DND-41 (cell line): ENCODE results near the gene SELENON.
A peak's percentile ranks its signal among the peaks of the same experiment; 100 is the strongest.

Experiments used
- ATAC-seq: fragments of 200-7000 bp; cut with Tn5 transposase; 3 replicates; pipeline ENCODE4 v1.9.1; 2021; ENCODE audit warnings: low read depth; ENCODE audit not compliant: insufficient read depth
- DNase-seq: peaks from one replicate; pipeline ENCODE4 v3.0.0-alpha.2; 2020
- H2AFZ ChIP-seq: 2 replicates; pipeline ENCODE4 v1.6.0; 2012; ENCODE audit warnings: low read depth, low read length
- H3K27ac ChIP-seq: 2 replicates; pipeline ENCODE4 v1.5.1; 2012; ENCODE audit warnings: low read length, inconsistent platforms
- H3K27me3 ChIP-seq: fragments of 200-600 bp; sonication (generic); 2 replicates; pipeline ENCODE4 v1.6.0; 2012; ENCODE audit warnings: low read length, mild to moderate bottlenecking, inconsistent platforms; ENCODE audit not compliant: insufficient read depth, poor library complexity
- H3K36me3 ChIP-seq: 2 replicates; pipeline ENCODE4 v1.5.1; 2012; ENCODE audit warnings: low read length, inconsistent platforms; ENCODE audit not compliant: insufficient read depth
- H3K4me1 ChIP-seq: 2 replicates; pipeline ENCODE4 v1.5.1; 2012; ENCODE audit warnings: mild to moderate bottlenecking, low read length; ENCODE audit not compliant: insufficient read depth
- H3K4me2 ChIP-seq: 2 replicates; pipeline ENCODE4 v1.6.0; 2012; ENCODE audit warnings: mild to moderate bottlenecking, moderate library complexity, low read length, inconsistent platforms; ENCODE audit not compliant: insufficient read depth
- H3K4me3 ChIP-seq, 2 experiments: fragments of 200-600 bp in 1 of 2; shearing (Covaris generic) in 1 of 2; 2 replicates each; pipeline ENCODE4 v1.5.1; 2012 to 2016; ENCODE audit warnings: inconsistent platforms in 2 of 2, low read length in 2 of 2, mild to moderate bottlenecking in 2 of 2, low read depth in 1 of 2, moderate library complexity in 1 of 2
- H3K79me2 ChIP-seq: 2 replicates; pipeline ENCODE4 v1.6.0; 2012; ENCODE audit warnings: low read length, inconsistent platforms; ENCODE audit not compliant: insufficient read depth
- H3K9ac ChIP-seq: 2 replicates; pipeline ENCODE4 v1.6.0; 2012; ENCODE audit warnings: low read depth, mild to moderate bottlenecking, inconsistent platforms, low read length, moderate library complexity
- H3K9me3 ChIP-seq: 2 replicates; pipeline ENCODE4 v1.5.1; 2012; ENCODE audit warnings: low read length, moderate library complexity, mild to moderate bottlenecking, inconsistent platforms; ENCODE audit not compliant: insufficient read depth, severe bottlenecking
- H4K20me1 ChIP-seq: 2 replicates; pipeline ENCODE4 v1.6.0; 2012; ENCODE audit warnings: low read length; ENCODE audit not compliant: insufficient read depth
- CTCF ChIP-seq: IDR thresholded peaks from 2 replicates; pipeline ENCODE4 v1.5.1; 2012; ENCODE audit warnings: borderline replicate concordance, low read length, moderate library complexity, mild to moderate bottlenecking; ENCODE audit not compliant: poor library complexity, severe bottlenecking; ENCODE audit errors: extremely low read depth
- EZH2 ChIP-seq: IDR thresholded peaks from 3 replicates; pipeline ENCODE4 v1.6.1; 2012; ENCODE audit warnings: borderline replicate concordance, low read depth, mild to moderate bottlenecking, moderate library complexity, low read length, inconsistent platforms; ENCODE audit not compliant: severe bottlenecking

Gene SELENON, protein sequence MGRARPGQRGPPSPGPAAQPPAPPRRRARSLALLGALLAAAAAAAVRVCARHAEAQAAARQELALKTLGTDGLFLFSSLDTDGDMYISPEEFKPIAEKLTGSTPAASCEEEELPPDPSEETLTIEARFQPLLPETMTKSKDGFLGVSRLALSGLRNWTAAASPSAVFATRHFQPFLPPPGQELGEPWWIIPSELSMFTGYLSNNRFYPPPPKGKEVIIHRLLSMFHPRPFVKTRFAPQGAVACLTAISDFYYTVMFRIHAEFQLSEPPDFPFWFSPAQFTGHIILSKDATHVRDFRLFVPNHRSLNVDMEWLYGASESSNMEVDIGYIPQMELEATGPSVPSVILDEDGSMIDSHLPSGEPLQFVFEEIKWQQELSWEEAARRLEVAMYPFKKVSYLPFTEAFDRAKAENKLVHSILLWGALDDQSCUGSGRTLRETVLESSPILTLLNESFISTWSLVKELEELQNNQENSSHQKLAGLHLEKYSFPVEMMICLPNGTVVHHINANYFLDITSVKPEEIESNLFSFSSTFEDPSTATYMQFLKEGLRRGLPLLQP

DNA sequence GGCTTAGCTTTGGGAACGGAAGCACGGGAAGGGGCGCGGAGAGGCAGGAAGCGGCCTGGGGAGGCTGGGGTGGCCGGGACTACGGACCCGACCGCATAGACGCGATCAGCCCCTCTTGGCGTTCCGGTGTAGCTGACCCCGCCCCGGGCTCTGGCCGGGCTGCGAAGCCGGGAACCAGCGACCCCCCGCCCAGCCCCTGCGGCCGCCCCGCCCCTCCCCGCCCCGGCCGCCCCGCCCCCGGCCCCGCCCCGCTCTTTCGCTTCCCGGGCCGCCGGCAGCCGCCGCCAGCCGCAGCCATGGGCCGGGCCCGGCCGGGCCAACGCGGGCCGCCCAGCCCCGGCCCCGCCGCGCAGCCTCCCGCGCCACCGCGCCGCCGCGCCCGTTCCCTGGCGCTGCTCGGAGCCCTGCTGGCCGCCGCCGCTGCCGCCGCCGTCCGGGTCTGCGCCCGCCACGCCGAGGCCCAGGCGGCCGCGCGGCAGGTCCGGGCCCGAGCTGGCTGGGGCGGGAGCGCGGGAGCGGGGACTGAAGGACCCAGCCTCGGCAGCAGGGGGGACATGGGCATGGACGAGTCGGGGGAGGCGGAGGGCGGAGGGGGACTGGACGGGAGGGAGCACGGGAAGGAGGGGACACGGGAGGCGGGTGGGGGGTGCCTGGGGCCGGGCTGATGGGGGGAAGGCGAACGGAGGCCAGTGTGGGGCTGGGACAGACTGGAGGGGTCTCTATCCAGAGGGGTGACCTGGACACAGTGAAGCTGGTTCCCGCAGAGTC lies at the start of gene SELENON:
Gene SELENON, plus strand, starts transcription at position 259 of the 768 bp plus-strand sequence. Its CDS starts 38 bp downstream, at position 297.
- Histone ChIP-seq H3K4me2 (peak within 1 kb of the TSS; percentile 73), H3K4me1 (peaks cover 28% of the 10 kb centered on the region), H3K9ac (peak within 1 kb of the TSS; percentile 53), H3K4me3 (peak within 1 kb of the TSS; percentile 17 to 59; a peak in 3 of 4 replicates), H3K27me3 (peaks cover 24% of the 10 kb centered on the region), H3K9me3 (no peaks in the 10 kb centered on the region), H2AFZ (peak within 1 kb of the TSS; percentile 68; the same call in 1 of the 2 replicates), H4K20me1 (peaks cover 8% of the 10 kb centered on the region; the same call in 1 of the 2 replicates), H3K36me3 (no peaks in the 10 kb centered on the region), H3K27ac (no peak within 1 kb of the TSS; the same call in 1 of the 2 replicates), H3K79me2 (no peaks in the 10 kb centered on the region)
- TF ChIP-seq CTCF: no peak
- ATAC-seq: peak; percentile 51
- DNase-seq: no peak

DNA sequence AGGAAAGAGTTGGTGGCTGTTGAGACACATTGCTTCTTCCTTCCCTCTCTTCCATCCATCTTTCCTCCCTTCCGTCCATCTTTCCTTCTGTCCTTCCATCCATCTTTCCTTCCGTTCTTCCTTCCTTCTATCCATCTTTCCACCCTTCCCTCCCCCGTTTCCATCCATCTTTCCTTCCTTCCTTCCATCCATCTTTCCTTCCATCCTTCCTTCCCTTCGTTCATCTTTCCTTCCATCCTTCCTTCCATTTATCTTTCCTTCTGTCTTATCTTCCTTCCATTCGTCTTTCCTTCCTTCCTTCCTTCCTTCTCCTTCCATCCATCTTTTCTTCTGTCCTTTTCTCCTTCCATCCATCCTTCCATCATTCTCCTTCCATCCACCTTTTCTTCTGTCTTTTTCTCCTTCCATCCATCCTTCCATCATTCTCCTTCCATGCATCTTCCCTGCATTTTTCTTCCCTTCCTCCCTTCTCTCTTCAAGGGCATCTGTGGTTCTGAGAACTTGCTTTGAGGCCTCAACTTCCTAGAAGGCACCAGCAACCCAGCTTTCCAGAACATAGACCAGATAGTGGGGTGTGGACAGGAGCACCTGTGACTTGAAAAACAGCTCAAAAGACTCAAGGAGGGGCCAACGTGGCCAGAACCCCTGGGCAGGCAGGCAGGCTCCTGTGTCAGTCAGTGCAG lies 48.9 kb upstream of the SELENON start:
- ATAC-seq: no peak
- H3K27me3 ChIP-seq: peaks cover 8% of the 10 kb centered on the region
- no peaks in the 10 kb centered on the region for H3K4me1 ChIP-seq

GRCh38 chr1:25754470-25755181 lies 45.4 kb upstream of the SELENON start:
- Histone ChIP-seq H3K4me2 (no peak overlapping the region), H3K4me1 (peaks cover 4% of the 10 kb centered on the region; the same call in 1 of the 2 replicates), H3K9me3 (no peaks in the 10 kb centered on the region), H2AFZ (no peak overlapping the region), H3K79me2 (no peaks in the 10 kb centered on the region), H3K27ac (no peak overlapping the region), H3K27me3 (peaks cover 13% of the 10 kb centered on the region), H3K4me3 (no peak overlapping the region), H3K36me3 (no peaks in the 10 kb centered on the region), H3K9ac (no peak overlapping the region), H4K20me1 (peaks cover 16% of the 10 kb centered on the region)
- ATAC-seq (no peak), DNase-seq (no peak)
- TF ChIP-seq EZH2 (no peak), CTCF (no peak)

More for the DNA sequence above, 48.9 kb upstream of the SELENON start:
- Histone ChIP-seq H3K79me2 (no peaks in the 10 kb centered on the region), H3K4me3 (no peak overlapping the region), H3K36me3 (no peaks in the 10 kb centered on the region), H3K4me2 (no peak overlapping the region), H3K9ac (no peak overlapping the region), H4K20me1 (peaks cover 13% of the 10 kb centered on the region), H3K27ac (no peak overlapping the region), H2AFZ (no peak overlapping the region), H3K9me3 (no peaks in the 10 kb centered on the region)
- DNase-seq: no peak
- TF ChIP-seq EZH2 (no peak), CTCF (no peak)
